ENCODE measurements around the gene HECTD1.

GRCh38 chr14:31154956-31155355 lies 52.6 kb downstream of the HECTD1 start:
- TF ChIP-seq CTCF (tag by site-specific recombination; IDR thresholded peaks at IDR 0.05) (no peak), PATZ1 (tag by site-specific recombination; IDR thresholded peaks at IDR 0.05) (no peak), ZNF121 (tag by site-specific recombination; IDR thresholded peaks at IDR 0.05) (no peak), MYNN (tag by site-specific recombination; IDR thresholded peaks at IDR 0.05; ENCODE audit: borderline replicate concordance) (no peak)
